CD4-positive, alpha-beta T cell (primary cell): ENCODE measurements around the gene TUBAL3. TPM values are rescaled to one million over a fixed set of nuclear protein-coding genes. Genes with fewer than 3 reads are reported as not detected.

Experiments used
- ATAC-seq: fragments of 200-7000 bp; cut with Tn5 transposase; one replicate; pipeline ENCODE4 v1.10.0; 2022; ENCODE audit warnings: mild to moderate bottlenecking; ENCODE audit not compliant: poor library complexity
- CTCF ChIA-PET: fragments of 350-600 bp; sonication (Branson Sonifier 250); formaldehyde crosslinking; loops from one replicate; lab custom pipeline; 2021; ENCODE audit warnings: antibody characterized with exemption, inconsistent platforms; lab: Charles Lee
- POLR2A ChIA-PET: fragments of 350-600 bp; sonication (Branson Sonifier 250); formaldehyde crosslinking; loops from one replicate; lab custom pipeline; 2021; ENCODE audit warnings: antibody characterized with exemption, inconsistent platforms; lab: Charles Lee
- DNase-seq, 14 experiments: peaks; one replicate each; pipeline ENCODE4 v3.0.0-alpha.2; 2013 to 2020; ENCODE audit warnings: mixed read lengths in 2 of 14
- H3K27ac ChIP-seq, 2 donors: one replicate each; pipeline versions ENCODE4 v1.5.1 to v1.7.0; 2013; ENCODE audit warnings: low read length in 2 of 2, low read depth in 1 of 2, mild to moderate bottlenecking in 1 of 2
- H3K27me3 ChIP-seq, 2 experiments: 1 replicate in 1 of 2; 2 replicates in 1 of 2; pipeline versions ENCODE4 v1.6.1 to v1.7.0; 2013; ENCODE audit warnings: low read length in 2 of 2, control low read depth in 1 of 2, mild to moderate bottlenecking in 1 of 2, moderate library complexity in 1 of 2; ENCODE audit not compliant: insufficient read depth in 2 of 2, control insufficient read depth in 1 of 2
- H3K36me3 ChIP-seq: one replicate; pipeline ENCODE4 v1.6.1; 2013; ENCODE audit warnings: low read length, control low read depth; ENCODE audit not compliant: insufficient read depth
- H3K4me1 ChIP-seq: one replicate; pipeline ENCODE4 v1.6.1; 2013; ENCODE audit warnings: low read length, control low read depth; ENCODE audit not compliant: insufficient read depth
- H3K4me3 ChIP-seq: one replicate; pipeline ENCODE4 v1.5.1; 2013; ENCODE audit warnings: mild to moderate bottlenecking, low read length, moderate library complexity
- H3K9me3 ChIP-seq, 2 experiments: 1 replicate in 1 of 2; 2 replicates in 1 of 2; pipeline versions ENCODE4 v1.6.1 to v1.7.0; 2013; ENCODE audit warnings: low read length in 2 of 2, mild to moderate bottlenecking in 2 of 2, control low read depth in 1 of 2, moderate library complexity in 1 of 2; ENCODE audit not compliant: control insufficient read depth in 1 of 2, insufficient read depth in 1 of 2
- H3K27ac Mint-ChIP-seq: one replicate; pipeline ENCODE4 v1.8.0; 2020; ENCODE audit warnings: mixed read lengths
- H3K27me3 Mint-ChIP-seq: one replicate; pipeline ENCODE4 v1.8.0; 2021; ENCODE audit warnings: mixed read lengths
- H3K36me3 Mint-ChIP-seq: one replicate; pipeline ENCODE4 v1.8.0; 2021; ENCODE audit warnings: low read depth, mixed read lengths
- H3K4me1 Mint-ChIP-seq: one replicate; pipeline ENCODE4 v1.8.0; 2021; ENCODE audit warnings: low read depth, mixed read lengths
- H3K4me3 Mint-ChIP-seq: one replicate; pipeline ENCODE4 v1.8.0; 2020; ENCODE audit warnings: mild to moderate bottlenecking, mixed read lengths
- H3K9me3 Mint-ChIP-seq: one replicate; pipeline ENCODE4 v1.8.0; 2020; ENCODE audit warnings: mixed read lengths
- intact Hi-C, 2 experiments: fragments of 100-400 bp; cut with DNase I in 1 of 2; cut with micrococcal nuclease in 1 of 2; formaldehyde crosslinking; loops; one replicate each; pipeline versions ENCODE4 v1.15.1 to v1.9.0; 2023 to 2025; cut with DNase I, micrococcal nuclease
- total RNA-seq, 174 experiments: library from RNA in 2 of 174; stranded (reverse) in 2 of 174; gene quantifications; one replicate each; pipeline ENCODE4 v1.2.3 and lab custom pipeline; 2021 to 2026
- TF ChIP-seq, protein P1 (sequence below): fragments of 200-600 bp; IDR thresholded peaks from one replicate; pipeline ENCODE4 v1.8.0; 2022; ENCODE audit warnings: antibody characterized with exemption, mild to moderate bottlenecking

TUBAL3 gene
- total RNA-seq, 2 experiments from 2014 or later = not detected

- Mint-ChIP-seq H3K27me3 (peaks cover 6% of the 10 kb centered on the region), H3K4me3 (no peak overlapping the region), H3K9me3 (peaks cover 14% of the 10 kb centered on the region), H3K27ac (no peak overlapping the region), H3K4me1 (no peaks in the 10 kb centered on the region), H3K36me3 (no peaks in the 10 kb centered on the region)
- no peak for ATAC-seq
- Histone ChIP-seq H3K4me3 (no peak overlapping the region), H3K27ac (no peak overlapping the region), H3K4me1 (no peaks in the 10 kb centered on the region), H3K36me3 (no peaks in the 10 kb centered on the region), H3K9me3 (peaks cover 4 to 29% of the 10 kb centered on the region in 2 experiments), H3K27me3 (peaks cover 0 to 8% of the 10 kb centered on the region in 2 experiments)
- intact Hi-C loops = no loop called here
- TF ChIP-seq, protein P1, sequence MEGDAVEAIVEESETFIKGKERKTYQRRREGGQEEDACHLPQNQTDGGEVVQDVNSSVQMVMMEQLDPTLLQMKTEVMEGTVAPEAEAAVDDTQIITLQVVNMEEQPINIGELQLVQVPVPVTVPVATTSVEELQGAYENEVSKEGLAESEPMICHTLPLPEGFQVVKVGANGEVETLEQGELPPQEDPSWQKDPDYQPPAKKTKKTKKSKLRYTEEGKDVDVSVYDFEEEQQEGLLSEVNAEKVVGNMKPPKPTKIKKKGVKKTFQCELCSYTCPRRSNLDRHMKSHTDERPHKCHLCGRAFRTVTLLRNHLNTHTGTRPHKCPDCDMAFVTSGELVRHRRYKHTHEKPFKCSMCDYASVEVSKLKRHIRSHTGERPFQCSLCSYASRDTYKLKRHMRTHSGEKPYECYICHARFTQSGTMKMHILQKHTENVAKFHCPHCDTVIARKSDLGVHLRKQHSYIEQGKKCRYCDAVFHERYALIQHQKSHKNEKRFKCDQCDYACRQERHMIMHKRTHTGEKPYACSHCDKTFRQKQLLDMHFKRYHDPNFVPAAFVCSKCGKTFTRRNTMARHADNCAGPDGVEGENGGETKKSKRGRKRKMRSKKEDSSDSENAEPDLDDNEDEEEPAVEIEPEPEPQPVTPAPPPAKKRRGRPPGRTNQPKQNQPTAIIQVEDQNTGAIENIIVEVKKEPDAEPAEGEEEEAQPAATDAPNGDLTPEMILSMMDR = no peak
- ChIA-PET CTCF (no interaction called here), POLR2A (no interaction called here)
- no peak for DNase-seq
Observed at GRCh38 chr10:5393529-5393928, 11.1 kb downstream of the TUBAL3 start.

- H3K4me1 Mint-ChIP-seq = no peaks in the 10 kb centered on the region
- H3K4me3 ChIP-seq = no peak overlapping the region
- H3K27ac Mint-ChIP-seq = no peak overlapping the region
- H3K9me3 Mint-ChIP-seq = peaks cover 18% of the 10 kb centered on the region
- TF ChIP-seq, protein P1 = no peak
- H3K9me3 ChIP-seq = peaks cover 4 to 29% of the 10 kb centered on the region in 2 experiments
- H3K36me3 ChIP-seq = no peaks in the 10 kb centered on the region
- DNase-seq = no peak
- peaks cover 0 to 2% of the 10 kb centered on the region in 2 experiments for H3K27me3 ChIP-seq
- CTCF ChIA-PET = interaction anchor here (2.9 kb wide), 1 partner anchor 542 kb away, joined by 8 read pairs; no protein-coding TSS in a partner anchor
- no peak overlapping the region for H3K27ac ChIP-seq
- peaks cover 4% of the 10 kb centered on the region for H3K36me3 Mint-ChIP-seq
- intact Hi-C loops = no loop called here
- no peaks in the 10 kb centered on the region for H3K4me1 ChIP-seq
- POLR2A ChIA-PET = no interaction called here
- no peak for ATAC-seq
- H3K4me3 Mint-ChIP-seq = no peak overlapping the region
- H3K27me3 Mint-ChIP-seq = peaks cover 11% of the 10 kb centered on the region
Observed at GRCh38 chr10:5391790-5392189, 12.8 kb downstream of the TUBAL3 start.

GRCh38 chr10:5390607-5391205 lies 13.9 kb downstream of the TUBAL3 start:
- Histone ChIP-seq H3K27me3 (no peaks in the 10 kb centered on the region), H3K36me3 (no peaks in the 10 kb centered on the region), H3K4me3 (no peak overlapping the region), H3K9me3 (peaks cover 4 to 29% of the 10 kb centered on the region in 2 experiments), H3K27ac (no peak overlapping the region), H3K4me1 (no peaks in the 10 kb centered on the region)
- CTCF ChIA-PET = interaction anchor here (2.9 kb wide), 1 partner anchor 541 kb away, joined by 8 read pairs; no protein-coding TSS in a partner anchor
- H3K4me1 Mint-ChIP-seq = no peaks in the 10 kb centered on the region
- peaks cover 4% of the 10 kb centered on the region for H3K36me3 Mint-ChIP-seq
- intact Hi-C loops = no loop called here
- DNase-seq (no peak), ATAC-seq (no peak)
- H3K4me3 Mint-ChIP-seq = no peak overlapping the region
- TF ChIP-seq, protein P1 = no peak
- H3K27me3 Mint-ChIP-seq = peaks cover 11% of the 10 kb centered on the region
- POLR2A ChIA-PET = no interaction called here
- peaks cover 18% of the 10 kb centered on the region for H3K9me3 Mint-ChIP-seq
- no peak overlapping the region for H3K27ac Mint-ChIP-seq
